HepG2 (cell line): ENCODE results near the gene TAS2R38. TPM values are rescaled to one million over a fixed set of nuclear protein-coding genes. Genes with fewer than 3 reads are reported as not detected.

ENCODE experiments used
- ATAC-seq: fragments of 200-7000 bp; cut with Tn5 transposase; 3 replicates; pipeline ENCODE4 v1.9.1; 2020; ENCODE audit warnings: mild to moderate bottlenecking, moderate library complexity
- BruUV-seq: library from RNA; stranded (reverse); fragments of 400-500 nt; replicated peaks from 2 replicates; lab custom pipeline; 2021; lab: Mats Ljungman, UMichigan
- CTCF ChIA-PET: fragments of 300-600 bp; formaldehyde crosslinking; extraction: SDS; loops from one replicate; lab custom pipeline; 2021; ENCODE audit warnings: low total read pairs, inconsistent platforms, low intra/inter-chr PET ratio; lab: Yijun Ruan, JAX
- POLR2A ChIA-PET: fragments of 350-600 bp; sonication (Branson Sonifier 250); formaldehyde crosslinking; loops from one replicate; lab custom pipeline; 2020; ENCODE audit warnings: antibody characterized with exemption, inconsistent platforms; lab: Yijun Ruan, JAX
- DNase-seq: peaks from one replicate; pipeline ENCODE4 v3.0.0-alpha.2; 2015; ENCODE audit warnings: low spot score
- FAIRE-seq: peaks from 3 replicates; lab custom pipeline; 2011; peaks lifted over from hg19 to GRCh38; lab: Jason Lieb, UNC
- H2AFZ ChIP-seq: one replicate; pipeline ENCODE4 v1.6.1; 2011; ENCODE audit warnings: low read length, inconsistent platforms
- H3K27ac ChIP-seq: fragments of 300-600 bp; 3 replicates; pipeline ENCODE4 v1.8.0; 2011; ENCODE audit warnings: mixed run types, mild to moderate bottlenecking, mixed read lengths, low read length, inconsistent platforms; ENCODE audit not compliant: insufficient read depth; ENCODE audit errors: extremely low read length
- H3K27me3 ChIP-seq, 2 experiments: fragments of 200-600 bp in 1 of 2; 2 replicates in 1 of 2; 3 replicates in 1 of 2; pipeline versions ENCODE4 v1.6.0 to v1.8.0; 2011; ENCODE audit warnings: low read length in 2 of 2, mild to moderate bottlenecking in 2 of 2, moderate library complexity in 2 of 2, inconsistent platforms in 1 of 2; ENCODE audit not compliant: insufficient read depth in 2 of 2, control insufficient read depth in 1 of 2
- H3K36me3 ChIP-seq, 2 experiments: fragments of 200-600 bp in 1 of 2; replicated peaks in 1 of 2; 2 replicates in 1 of 2; 3 replicates in 1 of 2; pipeline versions ENCODE4 v1.5.1 to v1.8.0; 2011; ENCODE audit warnings: low read length in 2 of 2, inconsistent platforms in 1 of 2; ENCODE audit not compliant: insufficient read depth in 2 of 2, control insufficient read depth in 1 of 2
- H3K4me1 ChIP-seq: 2 replicates; pipeline ENCODE4 v1.5.1; 2012; ENCODE audit warnings: low read length, inconsistent platforms; ENCODE audit not compliant: insufficient read depth
- H3K4me2 ChIP-seq: 2 replicates; pipeline ENCODE4 v1.6.0; 2011; ENCODE audit warnings: low read depth, low read length, inconsistent platforms
- H3K4me3 ChIP-seq, 3 experiments: fragments of 200-600 bp in 1 of 3; sonication (generic), shearing (Covaris generic) in 1 of 3; replicated peaks in 1 of 3; 2 replicates each; pipeline ENCODE4 v1.5.1; 2011 to 2016; ENCODE audit warnings: low read length in 3 of 3, inconsistent platforms in 2 of 3, low read depth in 2 of 3, mild to moderate bottlenecking in 2 of 3, control low read depth in 1 of 3, mixed read lengths in 1 of 3; ENCODE audit not compliant: insufficient read depth in 1 of 3
- H3K79me2 ChIP-seq: one replicate; pipeline ENCODE4 v1.6.1; 2011; ENCODE audit warnings: low read length, inconsistent platforms; ENCODE audit not compliant: insufficient read depth
- H3K9ac ChIP-seq: 2 replicates; pipeline ENCODE4 v1.6.0; 2011; ENCODE audit warnings: mild to moderate bottlenecking, low read depth, low read length, inconsistent platforms; ENCODE audit not compliant: insufficient read depth
- H3K9me3 ChIP-seq: 2 replicates; pipeline ENCODE4 v1.5.1; 2012; ENCODE audit warnings: mild to moderate bottlenecking, low read length
- H4K20me1 ChIP-seq: 2 replicates; pipeline ENCODE4 v1.6.0; 2011; ENCODE audit warnings: inconsistent platforms, mild to moderate bottlenecking, low read length, moderate library complexity; ENCODE audit not compliant: insufficient read depth
- AKAP8 ChIP-seq: sonication (generic); formaldehyde crosslinking; IDR thresholded peaks from 2 replicates; pipeline ENCODE4 v1.5.1; 2020; ENCODE audit warnings: mild to moderate bottlenecking, missing genetic modification reagents
- CSRNP1 ChIP-seq: sonication (generic); formaldehyde crosslinking; IDR thresholded peaks from 2 replicates; pipeline ENCODE4 v1.8.1; 2023; ENCODE audit warnings: mild to moderate bottlenecking, missing genetic modification reagents
- GFI1 ChIP-seq: sonication (generic); formaldehyde crosslinking; IDR thresholded peaks from 2 replicates; pipeline ENCODE4 v1.5.0; 2020; ENCODE audit warnings: missing genetic modification reagents, mild to moderate bottlenecking, borderline replicate concordance
- KAT2B ChIP-seq: fragments of 150-350 bp; IDR thresholded peaks from 2 replicates; pipeline ENCODE4 v1.6.1; 2014; ENCODE audit warnings: low read depth, low read length, borderline replicate concordance
- RBFOX2 ChIP-seq: fragments of 200-400 bp; formaldehyde crosslinking; IDR thresholded peaks from 2 replicates; pipeline ENCODE4 v1.6.1; 2017; ENCODE audit warnings: low read depth, mild to moderate bottlenecking, low read length
- RCOR2 ChIP-seq: IDR thresholded peaks from 2 replicates; pipeline ENCODE4 v1.6.1; 2016; ENCODE audit warnings: missing biosample characterization, missing genetic modification reagents
- SP2 ChIP-seq: sonication (generic); formaldehyde crosslinking; IDR thresholded peaks from 2 replicates; pipeline ENCODE4 v1.5.1; 2020; ENCODE audit warnings: mild to moderate bottlenecking, missing genetic modification reagents
- ZBTB20 ChIP-seq: sonication (generic); formaldehyde crosslinking; IDR thresholded peaks from 2 replicates; pipeline ENCODE4 v1.8.1; 2023; ENCODE audit warnings: missing genetic modification reagents, low read depth, mild to moderate bottlenecking, borderline replicate concordance
- ZMYM2 ChIP-seq: sonication (generic); formaldehyde crosslinking; IDR thresholded peaks from 2 replicates; pipeline ENCODE4 v1.8.0; 2022; ENCODE audit warnings: mild to moderate bottlenecking, missing genetic modification reagents
- ZNF251 ChIP-seq: sonication (generic); formaldehyde crosslinking; IDR thresholded peaks from 2 replicates; pipeline ENCODE4 v1.9.0; 2021; ENCODE audit warnings: mild to moderate bottlenecking, missing genetic modification reagents
- ZNF556 ChIP-seq: sonication (generic); formaldehyde crosslinking; IDR thresholded peaks from 2 replicates; pipeline ENCODE4 v1.4.0; 2020; ENCODE audit warnings: mild to moderate bottlenecking, missing genetic modification reagents, borderline replicate concordance
- WGBS: methylation state at CpG from one replicate; pipeline ENCODE4 v1.1.6; 2017; ENCODE audit warnings: low lambda C conversion rate; 5-methylcytosine and 5-hydroxymethylcytosine counted together
- in situ Hi-C: cut with HindIII; loops from 2 replicates; pipeline ENCODE4 v1.10.0; 2017; ENCODE audit warnings: low pct_unique_long_range_greater_than_20kb; ENCODE audit not compliant: extremely low pct_ligation_motif_present
- intact Hi-C: fragments of 100-400 bp; cut with micrococcal nuclease; formaldehyde crosslinking; loops from one replicate; pipeline ENCODE4 v1.10.0; 2022; ENCODE audit not compliant: unreplicated experiment
- polyA plus RNA-seq, 8 experiments: library from polyadenylated mRNA; depleted of rRNA in 3 of 8; stranded (reverse) in 7 of 8; unstranded in 1 of 8; fragments of >200 nt; fragmentation: Illumina TruSeq in 4 of 8; extraction: Trizol in 4 of 8; gene quantifications; 2 replicates each; pipeline versions ENCODE4 v1.2.1 to v1.2.3, GENCODE V29; 2011 to 2016; ENCODE audit warnings: low read depth in 4 of 8, missing spikeins in 1 of 8, mixed read lengths in 1 of 8; ENCODE audit not compliant: insufficient read depth in 1 of 8
- total RNA-seq, 5 experiments: library from RNA; depleted of rRNA; stranded (reverse); fragments of >200 nt; fragmentation: Illumina TruSeq; extraction: Trizol; gene quantifications; 2 replicates each; pipeline ENCODE4 v1.2.3, GENCODE V29; 2016; ENCODE audit warnings: low read depth in 1 of 5
- TF ChIP-seq, protein P1 (sequence below): sonication (generic); formaldehyde crosslinking; IDR thresholded peaks from 2 replicates; pipeline ENCODE4 v1.5.0; 2020; ENCODE audit warnings: missing genetic modification reagents

Gene TAS2R38
- total and polyA plus RNA-seq, 2 of the 13 experiments (the other 11 are each of a cell fraction or from before 2014, with no cell fraction given), result not detected

DNA sequence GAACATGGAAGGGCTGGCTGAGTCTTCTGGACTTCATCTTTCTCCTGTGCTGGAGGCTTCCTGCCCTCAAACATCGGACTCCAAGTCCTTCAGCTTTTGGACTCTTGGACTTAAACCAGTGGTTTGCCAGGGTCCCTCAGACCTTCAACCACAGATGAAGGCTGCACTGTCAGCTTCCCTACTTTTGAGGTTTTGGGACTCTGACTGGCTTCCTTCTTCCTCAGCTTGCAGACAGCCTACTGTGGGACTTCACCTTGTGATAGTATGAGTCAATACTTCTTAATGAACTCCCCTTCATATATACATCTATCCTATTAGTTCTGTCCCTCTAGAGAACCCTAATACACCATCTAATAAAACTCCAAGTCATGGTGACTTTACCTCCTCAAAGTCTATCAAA, 22.8 kb downstream of the TAS2R38 start (continued):
- TF ChIP-seq CSRNP1 (CRISPR knock-in tag) (no peak), ZBTB20 (no peak), AKAP8 (CRISPR knock-in tag) (no peak), GFI1 (CRISPR knock-in tag) (no peak), KAT2B (no peak)

- FAIRE-seq (no peak), DNase-seq (no peak)
- CTCF ChIA-PET, result no interaction called here
These were observed 23.7 kb downstream of the TAS2R38 start for GRCh38 chr7:141949911-141950310.

More at GRCh38 chr7:141949911-141950310, 23.7 kb downstream of the TAS2R38 start:
- no peak overlapping the region for H3K4me2 ChIP-seq
- no peaks in the 10 kb centered on the region for H3K36me3 ChIP-seq
- no peaks in the 10 kb centered on the region for H3K4me1 ChIP-seq
- in situ Hi-C loops, result no loop called here
- H3K9me3 ChIP-seq, result no peaks in the 10 kb centered on the region
- no peak overlapping the region for H3K9ac ChIP-seq
- H2AFZ ChIP-seq, result no peak overlapping the region
- no peaks in the 10 kb centered on the region for H3K27me3 ChIP-seq
- no peak overlapping the region for H3K4me3 ChIP-seq
- no TSS peak for BruUV-seq
- POLR2A ChIA-PET, result no interaction called here
- no peak for ATAC-seq
- H4K20me1 ChIP-seq, result no peaks in the 10 kb centered on the region
- intact Hi-C loops, result no loop called here
- TF ChIP-seq ZNF556 (CRISPR knock-in tag) (no peak), ZNF251 (no peak), SP2 (no peak), ZMYM2 (CRISPR knock-in tag) (no peak), RBFOX2 (no peak), RCOR2 (CRISPR knock-in tag) (no peak)
- TF ChIP-seq, protein P1, sequence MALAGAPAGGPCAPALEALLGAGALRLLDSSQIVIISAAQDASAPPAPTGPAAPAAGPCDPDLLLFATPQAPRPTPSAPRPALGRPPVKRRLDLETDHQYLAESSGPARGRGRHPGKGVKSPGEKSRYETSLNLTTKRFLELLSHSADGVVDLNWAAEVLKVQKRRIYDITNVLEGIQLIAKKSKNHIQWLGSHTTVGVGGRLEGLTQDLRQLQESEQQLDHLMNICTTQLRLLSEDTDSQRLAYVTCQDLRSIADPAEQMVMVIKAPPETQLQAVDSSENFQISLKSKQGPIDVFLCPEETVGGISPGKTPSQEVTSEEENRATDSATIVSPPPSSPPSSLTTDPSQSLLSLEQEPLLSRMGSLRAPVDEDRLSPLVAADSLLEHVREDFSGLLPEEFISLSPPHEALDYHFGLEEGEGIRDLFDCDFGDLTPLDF, result no peak
- no peaks in the 10 kb centered on the region for H3K79me2 ChIP-seq
- no peak overlapping the region for H3K27ac ChIP-seq
- WGBS, result 5% methylated on average over 3 of the region's 3 CpGs
